ENCODE measurements around the gene NONO.
"Not testable (repeated sequence)": the region's sequence is repeated elsewhere in the genome, so short reads cannot be mapped to it uniquely, and the experiment has no call there.

The NONO gene

DNA sequence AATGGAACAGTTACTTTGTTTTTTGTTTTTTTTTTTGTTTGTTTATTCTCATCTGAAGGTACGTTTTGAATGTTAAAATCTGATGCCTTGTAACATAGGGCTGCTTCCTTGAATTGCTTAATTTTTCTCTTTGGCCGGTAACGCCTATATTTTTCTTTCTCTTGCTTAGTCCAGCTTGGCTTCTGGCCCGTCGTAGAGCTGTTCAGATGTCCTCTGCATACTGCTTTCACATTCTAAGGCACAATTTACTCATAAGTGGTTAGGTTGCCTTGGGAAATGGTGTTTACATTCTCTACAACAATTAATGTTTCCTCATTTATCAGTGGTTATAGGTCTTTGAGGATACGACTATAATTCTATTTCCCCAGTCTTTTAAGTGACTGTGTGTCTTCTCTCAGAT is 7.9 kb downstream of the NONO start:
- DNase-seq = no peak

DNA sequence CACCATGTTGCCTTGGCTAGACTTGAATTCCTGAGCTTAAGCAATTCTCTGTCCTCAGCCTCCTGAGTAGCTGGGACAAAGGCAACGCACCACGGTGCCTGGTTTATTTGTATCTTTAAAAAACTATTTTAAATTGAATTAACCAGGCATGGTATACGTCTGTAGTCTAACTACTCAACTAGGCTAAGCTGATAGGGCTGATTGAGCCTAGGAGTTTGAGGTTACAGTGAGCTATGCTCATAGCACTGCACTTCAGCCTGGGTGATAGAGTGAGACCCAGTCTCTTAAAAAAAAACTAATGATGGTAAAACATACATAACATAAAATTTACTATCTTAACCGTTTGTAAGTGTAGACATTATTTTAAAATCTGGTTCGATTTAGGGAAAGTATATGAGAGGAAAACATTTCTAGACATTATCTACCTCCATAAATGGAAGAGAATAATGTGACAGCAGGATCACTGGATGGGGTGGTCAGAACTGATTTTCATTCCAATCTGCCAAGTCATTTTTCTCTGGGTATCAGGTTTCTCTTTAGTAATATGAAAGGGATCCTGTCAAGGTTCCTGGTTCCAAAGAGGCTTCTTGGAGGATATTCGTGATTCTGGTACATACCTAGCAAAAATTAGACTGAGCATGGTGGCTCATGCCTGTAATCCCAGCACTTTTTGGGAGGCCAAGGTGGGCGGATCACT is 9.4 kb downstream of the NONO start:
- no peak for DNase-seq

DNA sequence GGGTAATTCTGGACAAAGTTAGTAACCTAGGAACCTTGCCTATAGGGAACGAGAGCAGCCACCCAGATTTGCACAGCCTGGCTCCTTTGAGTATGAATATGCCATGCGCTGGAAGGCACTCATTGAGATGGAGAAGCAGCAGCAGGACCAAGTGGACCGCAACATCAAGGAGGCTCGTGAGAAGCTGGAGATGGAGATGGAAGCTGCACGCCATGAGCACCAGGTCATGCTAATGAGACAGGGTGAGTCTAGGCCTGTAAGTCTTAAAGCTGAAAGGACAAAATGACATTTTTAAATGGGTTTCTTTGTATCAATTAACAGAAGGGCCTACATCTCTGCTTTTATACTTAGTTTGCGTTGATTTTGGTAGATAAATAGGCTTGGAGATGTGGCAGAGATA is 13.4 kb downstream of the NONO start:
- DNase-seq = no peak

DNA sequence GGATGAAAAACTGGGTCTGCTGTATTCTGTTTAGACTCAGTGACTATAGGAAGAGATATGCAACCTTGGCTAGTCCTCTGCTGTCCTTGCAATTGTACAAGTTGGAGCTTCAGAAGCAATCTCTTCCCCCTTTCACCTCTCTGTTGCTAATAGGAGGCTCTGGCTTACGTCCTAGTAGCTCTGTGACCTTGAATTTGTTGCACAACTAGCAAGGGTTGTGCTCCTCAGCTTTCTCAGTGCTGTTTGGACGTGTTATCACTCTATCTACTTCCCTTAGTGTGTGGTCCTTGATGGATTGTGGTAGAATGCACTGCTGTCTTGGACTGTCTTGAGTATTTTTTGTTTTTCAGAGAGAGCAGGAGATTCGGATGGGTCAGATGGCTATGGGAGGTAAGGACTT is 14.7 kb downstream of the NONO start:
- no peak for DNase-seq

DNA sequence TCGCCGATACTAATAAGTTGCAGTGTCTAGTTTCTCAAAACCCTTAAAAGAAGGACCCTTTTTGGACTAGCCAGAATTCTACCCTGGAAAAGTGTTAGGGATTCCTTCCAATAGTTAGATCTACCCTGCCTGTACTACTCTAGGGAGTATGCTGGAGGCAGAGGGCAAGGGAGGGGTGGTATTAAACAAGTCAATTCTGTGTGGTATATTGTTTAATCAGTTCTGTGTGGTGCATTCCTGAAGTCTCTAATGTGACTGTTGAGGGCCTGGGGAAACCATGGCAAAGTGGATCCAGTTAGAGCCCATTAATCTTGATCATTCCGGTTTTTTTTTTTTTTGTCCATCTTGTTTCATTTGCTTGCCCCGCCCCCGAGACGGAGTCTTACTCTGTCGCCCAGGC is 16.6 kb downstream of the NONO start:
- DNase-seq = not testable (repeated sequence)

DNA sequence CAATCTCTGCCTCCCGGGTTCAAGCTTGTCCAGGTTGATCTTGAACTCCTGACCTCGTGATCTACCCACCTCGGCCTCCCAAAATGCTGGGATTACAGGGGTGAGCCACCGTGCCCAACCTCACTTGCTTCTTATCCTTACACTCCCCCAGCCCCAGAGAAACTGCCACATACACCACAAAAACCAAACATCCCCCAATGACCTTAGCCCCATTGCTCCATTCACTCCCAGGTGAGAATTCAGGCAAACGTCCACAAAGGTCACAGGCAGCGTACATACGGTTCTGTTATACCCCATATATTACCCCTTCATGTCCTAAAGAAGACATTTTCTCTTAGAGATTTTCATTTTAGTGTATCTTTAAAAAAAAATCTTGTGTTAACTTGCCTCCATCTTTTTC is 17.1 kb downstream of the NONO start:
- DNase-seq = not testable (repeated sequence)

DNA sequence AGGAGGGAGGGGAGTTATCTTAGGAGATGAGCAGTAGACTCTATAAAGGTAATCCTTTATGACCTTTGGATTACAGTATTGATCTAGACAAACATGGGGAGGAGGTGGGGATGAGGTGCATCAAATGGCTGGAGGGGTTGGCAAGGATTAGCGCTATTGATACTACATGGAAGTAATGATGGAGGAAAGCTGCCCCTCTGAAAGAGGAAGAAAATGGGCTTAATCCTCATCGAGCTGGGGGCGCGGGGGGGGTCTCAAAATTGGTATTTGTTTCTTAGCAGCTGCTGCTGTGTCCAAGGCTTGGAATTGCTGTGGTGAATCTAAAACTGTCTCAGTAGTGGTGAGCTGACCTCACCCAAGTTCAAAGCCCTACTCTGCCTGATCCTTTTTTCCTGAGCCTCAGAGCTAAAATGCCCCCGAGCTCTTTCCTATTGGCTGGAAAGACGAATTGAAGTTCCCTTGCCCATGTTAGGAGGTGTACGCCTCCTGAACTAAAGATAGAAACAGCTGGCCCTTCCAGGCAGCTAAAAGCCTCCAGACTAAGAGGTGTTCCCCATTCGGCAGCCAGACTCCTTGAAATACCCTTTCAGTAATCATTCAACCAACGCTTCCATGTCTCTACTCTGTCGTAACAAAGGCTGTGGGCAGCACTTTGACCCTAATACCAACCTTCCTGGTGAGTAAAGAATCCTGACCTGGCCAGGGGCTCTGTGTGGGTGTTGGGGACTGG is 17.9 kb downstream of the NONO start, which contains the start of gene ITGB1BP2:
Gene ITGB1BP2, plus strand, starts transcription at position 556 of the 730 bp plus-strand sequence. Its CDS starts 57 bp downstream, at position 613.
- DNase-seq = no peak

DNA sequence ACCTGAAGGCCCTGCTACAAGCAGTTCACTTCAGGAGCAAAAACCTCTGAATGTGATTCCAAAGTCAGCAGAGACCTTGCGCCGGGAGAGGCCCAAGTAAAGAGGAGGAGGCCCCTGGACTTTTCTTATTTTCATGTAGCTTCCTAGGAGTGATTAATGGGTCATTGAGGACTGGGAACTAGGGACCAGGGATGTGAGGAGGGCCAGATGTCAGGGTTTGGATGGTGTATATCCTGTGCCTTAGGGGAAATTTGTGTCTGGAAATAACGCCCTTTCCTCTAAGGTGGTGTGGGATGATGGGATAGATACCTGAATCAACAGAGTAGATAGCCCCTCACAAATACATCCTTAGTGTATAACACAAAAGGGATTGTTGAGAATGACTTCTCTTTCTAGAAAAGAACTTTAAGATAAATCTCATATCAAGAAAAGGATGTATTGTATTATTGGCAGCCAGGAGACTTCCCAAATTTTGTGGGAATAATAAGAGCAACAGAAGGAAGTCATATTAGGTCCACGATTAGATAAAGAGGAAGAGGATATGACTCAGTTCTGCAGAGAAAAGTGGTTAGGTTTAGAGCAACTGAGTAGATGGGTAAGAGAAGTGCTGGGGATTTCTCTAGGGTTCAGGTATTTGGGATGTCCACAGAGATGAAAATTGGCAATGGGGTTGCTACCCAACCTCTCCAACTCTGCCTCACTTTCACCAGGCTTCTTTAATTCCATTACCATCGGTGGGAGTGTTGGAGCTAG is 19.2 kb downstream of the NONO start:
- no peak for DNase-seq

DNA sequence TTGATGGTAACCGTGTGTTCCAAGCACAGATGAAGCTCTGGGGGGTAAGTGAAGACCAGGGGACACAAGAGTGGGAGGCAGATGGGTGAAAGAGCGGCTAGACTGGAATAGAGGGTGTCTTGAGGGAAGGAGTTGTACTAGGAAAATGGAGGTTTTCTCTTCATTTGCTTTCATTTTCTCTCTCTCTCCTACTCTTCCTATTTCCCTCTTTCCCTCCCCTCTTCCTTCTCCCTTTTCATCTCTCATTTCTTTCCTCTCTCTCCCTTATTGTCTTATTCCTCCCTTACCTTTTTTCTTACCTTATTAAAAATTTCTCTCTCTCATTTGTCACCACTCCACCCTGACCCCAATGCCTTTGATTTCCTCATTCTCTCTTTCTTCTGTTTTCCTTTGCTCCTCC is 21.1 kb downstream of the NONO start:
- no peak for DNase-seq

DNA sequence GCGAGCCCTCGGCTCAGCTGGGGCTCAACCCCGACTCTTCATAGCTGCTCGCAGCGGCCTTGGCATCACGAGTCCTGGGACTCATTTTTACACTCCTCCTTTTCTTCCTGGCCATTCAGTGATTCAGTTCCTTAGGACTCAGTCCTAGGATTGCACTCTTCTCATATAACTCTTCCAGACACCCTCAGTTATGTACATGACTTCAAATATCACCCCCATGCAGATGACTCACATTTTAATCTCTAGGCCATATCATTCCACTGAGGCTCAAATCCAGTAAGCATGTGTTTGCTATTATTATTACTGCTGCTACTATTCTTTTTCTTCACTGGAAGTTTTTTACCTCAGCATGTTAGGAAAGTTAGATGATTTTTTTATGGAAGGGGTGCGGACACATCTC is 32.5 kb downstream of the NONO start:
- DNase-seq = no peak

DNA sequence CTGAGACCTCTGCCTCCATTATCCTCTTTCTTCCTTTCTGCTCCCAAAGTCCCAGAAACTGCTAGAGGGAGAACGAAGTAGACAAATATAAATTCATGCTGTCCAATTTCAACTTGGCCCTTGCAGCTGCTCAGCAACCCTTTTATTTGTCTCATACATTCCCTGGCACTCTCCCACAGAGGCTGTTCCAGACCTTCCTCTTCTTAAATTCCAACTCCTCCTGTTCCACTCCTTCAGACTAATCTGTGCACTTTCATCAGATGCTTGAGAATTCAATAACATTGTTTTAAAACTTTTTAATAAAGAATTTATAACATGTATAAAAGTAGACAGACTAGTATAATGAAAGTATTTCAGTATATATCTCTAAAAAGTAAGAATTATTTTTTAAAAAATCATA is 33.5 kb downstream of the NONO start:
- not testable (repeated sequence) for DNase-seq

DNA sequence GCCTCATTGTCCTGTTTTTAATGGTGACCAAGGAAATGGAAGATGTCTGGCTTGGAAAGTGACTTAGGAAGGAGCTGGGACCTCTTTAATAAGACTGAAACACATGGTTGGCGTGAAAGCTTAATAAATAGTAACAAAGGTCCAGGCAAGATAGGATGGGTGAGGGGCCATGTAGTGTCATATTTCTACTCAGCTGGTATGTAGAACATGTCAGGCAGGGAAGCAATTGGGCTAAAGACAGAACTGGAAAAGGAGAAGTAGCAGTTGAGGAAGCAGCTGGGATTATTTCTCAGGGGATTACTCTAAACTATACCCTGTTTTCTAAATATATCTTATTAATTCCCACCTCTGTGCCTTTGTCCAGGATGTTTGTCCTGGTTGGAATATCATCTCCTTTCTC is 36.7 kb downstream of the NONO start:
- DNase-seq = no peak

DNA sequence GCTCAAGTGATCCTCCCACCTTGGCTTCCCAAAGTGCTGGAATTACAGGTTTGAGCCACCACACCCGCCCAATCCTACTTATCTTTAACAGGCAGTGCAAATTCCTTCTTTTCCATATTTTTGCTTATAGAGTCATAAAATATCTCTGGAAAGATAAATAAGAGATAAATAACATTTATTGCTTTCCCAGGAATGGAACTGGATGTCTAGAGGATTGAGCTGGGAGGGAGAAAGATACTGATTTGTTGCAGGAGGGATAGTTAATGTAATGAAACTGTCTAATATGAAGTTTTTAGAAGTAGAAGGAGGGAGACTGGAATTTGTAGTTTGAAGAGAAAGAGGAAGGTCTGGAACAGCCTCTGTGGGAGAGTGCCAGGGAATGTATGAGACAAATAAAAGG is 38.3 kb downstream of the NONO start:
- DNase-seq = no peak

DNA sequence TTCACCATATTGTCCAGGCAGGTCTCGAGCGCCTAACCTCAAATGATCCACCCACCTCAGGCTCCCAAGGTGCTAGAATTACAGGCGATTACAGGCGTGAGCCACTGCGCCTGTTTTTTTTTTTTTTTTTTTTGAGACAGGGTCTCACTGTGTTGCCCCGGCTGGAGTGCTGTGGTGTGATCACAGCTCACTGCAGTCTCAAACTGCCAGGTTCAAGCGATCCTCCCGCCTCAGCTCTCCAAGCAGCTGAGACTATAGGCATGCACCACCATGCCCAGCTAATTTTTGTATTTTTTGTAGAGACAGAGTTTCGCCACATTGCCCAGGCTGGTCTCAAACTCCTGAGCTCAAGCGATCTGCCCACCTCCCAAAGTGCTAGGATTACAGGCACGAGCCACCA is 41.0 kb downstream of the NONO start:
- not testable (repeated sequence) for DNase-seq

DNA sequence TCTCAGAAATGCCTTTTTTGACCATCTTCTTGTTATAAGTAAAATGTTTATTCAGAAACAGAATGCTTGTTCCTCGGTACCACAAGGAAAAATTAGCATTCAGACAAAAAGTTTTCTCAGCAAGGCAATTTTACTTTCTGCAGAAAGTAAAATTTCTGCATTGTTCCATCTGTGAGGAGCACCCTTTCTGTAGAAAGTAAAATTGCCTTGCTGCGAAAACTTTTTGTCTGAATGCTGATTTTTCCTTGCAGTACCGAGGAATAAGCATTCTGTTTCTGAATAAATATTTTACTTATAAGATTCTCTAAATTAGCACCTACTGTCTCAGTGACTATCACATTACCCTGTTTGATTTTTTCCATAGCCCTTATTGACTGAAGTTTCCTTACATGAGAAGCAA is 43.0 kb downstream of the NONO start:
- no peak for DNase-seq

DNA sequence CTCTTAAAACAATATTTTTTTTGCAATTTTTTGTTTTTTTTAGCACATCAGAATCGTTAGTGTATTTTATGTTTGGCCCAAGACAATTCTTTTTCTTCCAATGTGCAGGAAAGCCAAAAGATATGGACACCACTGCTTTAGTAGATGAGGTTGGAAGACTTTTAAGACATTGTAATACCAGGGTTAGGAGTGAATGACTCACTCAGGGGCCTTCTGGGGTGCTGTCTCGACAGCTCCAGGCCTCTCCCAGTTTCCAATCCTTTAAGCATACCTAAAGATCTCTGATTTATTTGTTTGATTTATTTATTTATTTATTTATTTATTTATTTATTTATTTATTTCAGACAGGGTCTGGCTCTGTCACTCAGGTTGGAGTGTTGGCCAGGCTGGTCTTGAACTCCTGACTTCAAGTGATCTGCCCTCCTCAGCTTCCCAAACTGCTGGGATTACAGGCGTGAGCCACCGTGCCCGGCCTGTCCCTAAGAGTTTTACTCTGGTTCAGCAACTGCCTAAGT is 65.8 kb downstream of the NONO start:
- not testable (repeated sequence) for DNase-seq

DNA sequence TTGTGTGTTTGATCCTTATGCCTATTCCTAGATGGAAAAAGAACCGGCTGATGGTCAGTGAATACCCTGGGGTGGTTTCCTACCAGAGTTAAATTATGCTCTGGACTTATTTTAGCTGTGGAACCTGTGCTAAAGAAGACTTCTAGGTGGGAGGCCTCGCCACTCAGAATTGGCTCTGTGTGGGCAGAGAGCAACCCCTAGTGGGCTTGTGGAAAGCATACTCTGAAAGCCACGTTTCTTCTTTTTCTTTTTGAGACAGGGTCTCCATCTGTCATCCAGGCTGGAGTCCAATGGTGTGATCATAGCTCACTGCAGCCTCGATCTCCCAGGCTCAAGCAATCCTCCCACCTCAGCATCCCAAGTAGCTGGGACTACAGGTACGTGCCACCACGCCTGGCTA is 66.4 kb downstream of the NONO start:
- DNase-seq = not testable (repeated sequence)

Data from CD4-positive, alpha-beta T cell treated with Interferon alpha-2 for 1 hour (primary cell).